ENCODE results near the gene FGF2.

DNA sequence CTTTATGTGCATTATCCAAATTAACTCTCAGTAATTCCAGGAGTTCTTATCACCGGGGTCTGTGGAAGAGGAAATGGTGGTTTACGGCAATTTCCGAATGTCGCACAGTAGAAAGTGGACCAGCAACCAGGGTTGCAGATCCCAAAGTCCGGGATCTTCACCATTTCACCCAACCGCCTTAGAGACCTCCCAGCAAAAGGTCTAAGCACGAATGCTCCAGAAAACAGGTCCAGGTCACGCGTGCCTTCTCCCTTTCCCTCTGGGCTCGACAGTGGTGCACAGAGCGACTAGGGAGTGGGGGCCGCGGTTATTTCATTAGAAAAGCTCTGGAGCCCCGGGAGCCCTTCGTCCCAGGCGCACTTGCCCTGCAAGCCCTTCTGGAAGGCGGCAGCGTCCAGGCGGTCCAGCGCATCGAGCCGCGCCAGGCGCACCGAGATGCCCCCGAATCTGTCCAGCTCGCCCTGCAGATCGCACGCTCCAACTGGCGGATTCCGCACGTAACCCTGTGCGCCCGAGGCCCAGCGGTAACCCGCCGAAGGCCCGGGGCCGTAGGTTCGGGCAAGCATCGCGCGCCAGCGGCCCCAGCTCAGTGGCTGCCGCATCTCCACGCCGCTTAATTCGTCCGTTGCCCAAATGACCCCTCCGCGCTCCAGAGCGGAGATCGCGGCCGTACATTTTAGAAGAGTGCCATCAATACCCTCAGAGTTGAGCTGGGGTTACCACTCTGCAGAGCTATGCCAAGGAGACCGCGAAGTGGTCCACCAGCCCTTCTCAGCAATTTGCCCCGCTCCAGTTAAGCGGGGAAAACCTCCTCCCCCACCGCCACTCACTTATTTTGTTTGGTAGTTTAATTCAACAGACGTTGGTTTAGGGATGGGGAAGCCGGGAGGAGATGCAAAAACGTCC, 95.6 kb downstream of the FGF2 start, which contains the start of gene NUDT6:
- TF ChIP-seq, protein P1, sequence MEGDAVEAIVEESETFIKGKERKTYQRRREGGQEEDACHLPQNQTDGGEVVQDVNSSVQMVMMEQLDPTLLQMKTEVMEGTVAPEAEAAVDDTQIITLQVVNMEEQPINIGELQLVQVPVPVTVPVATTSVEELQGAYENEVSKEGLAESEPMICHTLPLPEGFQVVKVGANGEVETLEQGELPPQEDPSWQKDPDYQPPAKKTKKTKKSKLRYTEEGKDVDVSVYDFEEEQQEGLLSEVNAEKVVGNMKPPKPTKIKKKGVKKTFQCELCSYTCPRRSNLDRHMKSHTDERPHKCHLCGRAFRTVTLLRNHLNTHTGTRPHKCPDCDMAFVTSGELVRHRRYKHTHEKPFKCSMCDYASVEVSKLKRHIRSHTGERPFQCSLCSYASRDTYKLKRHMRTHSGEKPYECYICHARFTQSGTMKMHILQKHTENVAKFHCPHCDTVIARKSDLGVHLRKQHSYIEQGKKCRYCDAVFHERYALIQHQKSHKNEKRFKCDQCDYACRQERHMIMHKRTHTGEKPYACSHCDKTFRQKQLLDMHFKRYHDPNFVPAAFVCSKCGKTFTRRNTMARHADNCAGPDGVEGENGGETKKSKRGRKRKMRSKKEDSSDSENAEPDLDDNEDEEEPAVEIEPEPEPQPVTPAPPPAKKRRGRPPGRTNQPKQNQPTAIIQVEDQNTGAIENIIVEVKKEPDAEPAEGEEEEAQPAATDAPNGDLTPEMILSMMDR (IDR thresholded peaks at IDR 0.05; ENCODE audit: low read depth, low read length, missing input control) = no peak
- TF ChIP-seq JUND (IDR thresholded peaks at IDR 0.05) = no peak
- TF ChIP-seq YY1 (IDR thresholded peaks at IDR 0.05) = peak; percentile 35
- TF ChIP-seq, protein P2, sequence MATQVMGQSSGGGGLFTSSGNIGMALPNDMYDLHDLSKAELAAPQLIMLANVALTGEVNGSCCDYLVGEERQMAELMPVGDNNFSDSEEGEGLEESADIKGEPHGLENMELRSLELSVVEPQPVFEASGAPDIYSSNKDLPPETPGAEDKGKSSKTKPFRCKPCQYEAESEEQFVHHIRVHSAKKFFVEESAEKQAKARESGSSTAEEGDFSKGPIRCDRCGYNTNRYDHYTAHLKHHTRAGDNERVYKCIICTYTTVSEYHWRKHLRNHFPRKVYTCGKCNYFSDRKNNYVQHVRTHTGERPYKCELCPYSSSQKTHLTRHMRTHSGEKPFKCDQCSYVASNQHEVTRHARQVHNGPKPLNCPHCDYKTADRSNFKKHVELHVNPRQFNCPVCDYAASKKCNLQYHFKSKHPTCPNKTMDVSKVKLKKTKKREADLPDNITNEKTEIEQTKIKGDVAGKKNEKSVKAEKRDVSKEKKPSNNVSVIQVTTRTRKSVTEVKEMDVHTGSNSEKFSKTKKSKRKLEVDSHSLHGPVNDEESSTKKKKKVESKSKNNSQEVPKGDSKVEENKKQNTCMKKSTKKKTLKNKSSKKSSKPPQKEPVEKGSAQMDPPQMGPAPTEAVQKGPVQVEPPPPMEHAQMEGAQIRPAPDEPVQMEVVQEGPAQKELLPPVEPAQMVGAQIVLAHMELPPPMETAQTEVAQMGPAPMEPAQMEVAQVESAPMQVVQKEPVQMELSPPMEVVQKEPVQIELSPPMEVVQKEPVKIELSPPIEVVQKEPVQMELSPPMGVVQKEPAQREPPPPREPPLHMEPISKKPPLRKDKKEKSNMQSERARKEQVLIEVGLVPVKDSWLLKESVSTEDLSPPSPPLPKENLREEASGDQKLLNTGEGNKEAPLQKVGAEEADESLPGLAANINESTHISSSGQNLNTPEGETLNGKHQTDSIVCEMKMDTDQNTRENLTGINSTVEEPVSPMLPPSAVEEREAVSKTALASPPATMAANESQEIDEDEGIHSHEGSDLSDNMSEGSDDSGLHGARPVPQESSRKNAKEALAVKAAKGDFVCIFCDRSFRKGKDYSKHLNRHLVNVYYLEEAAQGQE (IDR thresholded peaks at IDR 0.05) = no peak
- TF ChIP-seq FOXA1 (IDR thresholded peaks at IDR 0.05) = no peak
- TF ChIP-seq RAD21 (IDR thresholded peaks at IDR 0.05) = peak in 1 of 2 donors; percentile 15
- TF ChIP-seq HNF4G (IDR thresholded peaks at IDR 0.05) = peak; percentile 31
- TF ChIP-seq, protein P3, sequence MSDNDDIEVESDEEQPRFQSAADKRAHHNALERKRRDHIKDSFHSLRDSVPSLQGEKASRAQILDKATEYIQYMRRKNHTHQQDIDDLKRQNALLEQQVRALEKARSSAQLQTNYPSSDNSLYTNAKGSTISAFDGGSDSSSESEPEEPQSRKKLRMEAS (IDR thresholded peaks at IDR 0.05) = no peak
- TF ChIP-seq, protein P4, sequence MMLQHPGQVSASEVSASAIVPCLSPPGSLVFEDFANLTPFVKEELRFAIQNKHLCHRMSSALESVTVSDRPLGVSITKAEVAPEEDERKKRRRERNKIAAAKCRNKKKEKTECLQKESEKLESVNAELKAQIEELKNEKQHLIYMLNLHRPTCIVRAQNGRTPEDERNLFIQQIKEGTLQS (IDR thresholded peaks at IDR 0.05) = no peak

All from liver (tissue), 3 donors.